SKM-1 (cell line): ENCODE results near the gene ADSS2.
A peak's percentile ranks its signal among the peaks of the same experiment; 100 is the strongest.
"Not testable (repeated sequence)": the region's sequence is repeated elsewhere in the genome, so short reads cannot be mapped to it uniquely, and the experiment has no call there.

ENCODE experiments used
- DNase-seq: peaks from one replicate; lab custom pipeline; 2025; ENCODE audit not compliant: unreplicated experiment; lab: John Stamatoyannopoulos, UW

ADSS2 gene

DNA sequence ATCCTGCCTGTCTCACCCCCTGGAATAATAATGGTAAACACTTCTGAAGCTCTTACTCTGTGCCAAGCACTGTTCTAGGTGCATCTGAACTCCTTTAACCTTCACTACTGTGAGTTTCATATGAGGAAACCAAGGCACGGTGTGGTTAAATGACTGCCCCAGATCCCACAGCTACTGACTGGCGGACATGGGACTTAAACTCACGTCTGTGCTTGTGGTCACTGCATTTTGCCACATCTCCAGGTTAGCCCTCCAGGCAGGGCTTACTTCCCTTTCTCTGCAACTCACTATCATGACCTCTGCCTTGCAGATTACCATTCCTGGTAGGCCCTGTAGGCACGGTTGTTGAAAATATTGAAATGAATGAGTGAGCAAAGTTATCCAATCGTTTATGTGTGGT is 83.4 kb downstream of the ADSS2 start:
- peak; percentile 81 for DNase-seq

DNA sequence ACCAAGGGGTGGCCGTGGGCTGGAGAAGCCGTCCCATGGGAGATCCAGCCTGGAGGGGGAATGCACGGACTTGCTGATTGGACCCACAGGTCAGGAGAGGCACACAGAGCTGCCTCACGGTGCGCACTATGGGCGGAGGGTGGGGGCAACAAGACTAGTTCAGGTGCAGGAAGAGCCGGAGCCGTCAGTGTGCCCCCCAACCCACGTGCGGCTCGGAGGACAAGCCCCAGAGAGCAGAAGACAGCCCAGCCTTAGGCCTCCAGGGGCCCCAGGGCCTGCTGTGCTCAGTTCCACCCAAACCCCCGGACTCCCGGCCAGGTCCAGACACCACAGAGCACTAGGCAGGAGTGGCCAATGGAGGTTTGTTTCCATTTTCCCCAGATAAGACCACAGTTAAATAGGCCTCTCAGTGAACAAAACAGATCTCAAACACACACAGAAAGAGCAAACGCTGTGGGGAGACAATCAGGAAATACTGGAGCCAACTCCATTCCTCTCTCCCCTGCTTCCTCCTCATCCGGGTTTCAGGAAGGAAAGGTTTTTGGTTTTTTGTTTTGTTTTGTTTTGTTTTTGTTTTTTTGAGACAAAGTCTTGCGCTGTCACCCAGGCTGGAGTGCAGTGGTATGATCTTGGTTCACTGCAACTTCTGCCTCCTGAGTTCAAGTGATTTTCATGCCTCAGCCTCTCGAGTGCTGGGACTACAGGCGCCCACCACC is 84.2 kb downstream of the ADSS2 start:
- no peak for DNase-seq

DNA sequence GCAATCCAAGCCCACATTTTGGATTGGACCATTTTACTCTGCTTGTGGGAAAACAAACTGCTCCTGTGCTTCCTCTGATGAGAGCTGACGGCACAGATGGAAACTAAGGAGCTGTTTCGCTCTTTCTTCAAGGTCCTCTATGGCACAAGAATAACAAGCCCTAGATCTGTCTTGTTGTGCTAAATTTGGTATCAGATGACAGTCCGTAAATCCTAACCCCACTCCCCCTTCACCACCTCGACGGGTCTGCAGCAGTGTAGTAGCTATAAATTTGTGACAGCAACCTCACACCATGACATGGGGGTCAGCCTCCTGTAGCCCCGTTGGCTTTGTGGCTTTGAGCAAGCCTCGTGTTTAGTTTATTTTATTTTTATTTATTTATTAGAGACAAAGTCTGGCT is 85.9 kb downstream of the ADSS2 start:
- DNase-seq, result no peak

DNA sequence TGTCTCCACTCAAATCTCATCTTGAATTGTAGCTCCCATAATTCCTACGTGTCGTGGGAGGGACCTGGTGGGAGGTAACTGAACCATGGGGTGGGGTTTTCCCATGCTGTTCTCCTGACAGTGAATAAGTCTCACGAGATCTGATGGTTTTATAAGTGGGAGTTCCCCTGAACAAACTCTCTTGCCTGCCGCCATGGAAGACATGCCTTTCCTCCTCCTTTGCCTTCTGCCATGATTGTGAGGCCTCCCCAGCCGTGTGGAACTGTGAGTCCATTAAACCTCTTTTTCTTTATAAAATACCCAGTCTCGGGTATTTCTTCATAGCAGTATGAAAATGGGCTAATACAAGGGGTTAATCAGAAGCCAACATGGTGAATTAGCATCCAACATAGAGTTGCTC is 86.4 kb downstream of the ADSS2 start:
- DNase-seq, result not testable (repeated sequence)

DNA sequence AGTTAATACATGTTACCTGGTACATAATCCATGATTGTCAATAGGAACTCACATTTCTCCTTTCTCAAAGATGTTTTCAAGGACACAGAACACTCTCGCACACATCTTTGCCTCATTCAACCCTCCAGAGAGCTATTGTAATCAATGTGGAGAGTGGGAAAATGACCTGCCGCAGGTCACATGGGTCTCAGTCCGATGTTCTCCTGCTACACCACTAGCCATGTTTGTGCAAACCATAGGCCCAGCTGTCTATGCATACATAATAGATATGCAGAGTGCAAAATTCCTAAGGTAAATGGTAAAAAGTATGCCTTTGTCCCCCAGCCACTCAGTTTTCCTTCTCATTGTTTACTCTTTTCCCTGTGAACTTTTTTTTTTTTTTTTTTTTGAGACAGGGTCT is 89.2 kb downstream of the ADSS2 start:
- no peak for DNase-seq

DNA sequence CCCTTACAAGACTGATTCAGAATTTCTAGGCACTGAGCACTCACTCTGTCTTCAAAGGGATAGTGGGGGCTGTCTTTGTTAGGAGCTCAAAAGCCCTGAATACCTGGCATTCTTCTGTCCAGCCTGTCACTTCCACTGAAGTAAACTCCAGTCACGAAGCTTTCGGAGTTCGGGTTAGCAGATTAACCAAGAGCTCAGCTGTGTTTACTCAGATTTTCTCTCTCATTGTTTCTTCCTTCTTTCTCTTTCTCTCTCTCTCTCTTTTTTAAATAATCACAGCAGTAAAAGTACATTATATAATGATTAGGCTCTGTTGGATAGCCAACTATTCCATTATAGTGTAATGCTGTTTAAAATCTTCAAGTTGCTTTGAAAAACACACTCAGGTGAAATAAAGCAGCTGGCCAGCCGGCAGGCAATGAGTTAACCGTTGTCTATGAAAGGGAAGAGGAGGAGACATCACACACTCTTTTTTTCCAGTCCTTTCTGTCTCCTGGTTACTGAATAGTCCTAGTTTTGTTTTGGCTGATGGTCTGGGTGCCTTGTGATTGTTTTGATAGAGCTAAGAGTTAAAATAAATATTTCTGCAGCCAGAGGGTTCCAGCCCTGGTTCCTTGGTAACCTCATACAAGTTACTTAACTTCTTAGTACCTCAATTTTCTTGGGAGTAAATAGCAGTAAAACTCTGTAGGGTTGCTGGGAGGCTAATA is 89.8 kb downstream of the ADSS2 start:
- no peak for DNase-seq
